GM12872 (cell line): ENCODE results near the gene EIF4G1.
A peak's percentile ranks its signal among the peaks of the same experiment; 100 is the strongest.

Source experiments
- CTCF ChIP-seq: IDR thresholded peaks from 3 replicates; pipeline ENCODE4 v1.5.1; 2011; ENCODE audit warnings: low read depth, mild to moderate bottlenecking, low read length, moderate library complexity; ENCODE audit not compliant: insufficient read depth

Gene EIF4G1

GRCh38 chr3:184368586-184369183 lies 54.3 kb downstream of the EIF4G1 start:
- no peak for TF ChIP-seq CTCF

GRCh38 chr3:184371570-184372018 lies 57.2 kb downstream of the EIF4G1 start:
- peak; percentile 95 for TF ChIP-seq CTCF

GRCh38 chr3:184372296-184372821 lies 58.0 kb downstream of the EIF4G1 start:
- TF ChIP-seq CTCF: no peak

GRCh38 chr3:184372911-184373310 lies 58.5 kb downstream of the EIF4G1 start:
- TF ChIP-seq CTCF: no peak

- no peak for TF ChIP-seq CTCF
These were observed 59.0 kb downstream of the EIF4G1 start for GRCh38 chr3:184373422-184373821.

GRCh38 chr3:184375747-184376461 lies 61.5 kb downstream of the EIF4G1 start:
- no peak for TF ChIP-seq CTCF

- TF ChIP-seq CTCF: no peak
These were observed 63.0 kb downstream of the EIF4G1 start for GRCh38 chr3:184377374-184377773.
